Right lobe of liver (tissue), 6 donors: ENCODE results near the gene ATP8B3. TPM values are rescaled to one million over a fixed set of nuclear protein-coding genes. Genes with fewer than 3 reads are reported as not detected.

Source experiments
- ATAC-seq, 4 donors: fragments of 200-7000 bp; cut with Tn5 transposase; one replicate each; pipeline ENCODE4 v1.9.1; 2020; ENCODE audit warnings: mild to moderate bottlenecking in 4 of 4, moderate library complexity in 4 of 4
- DNase-seq, 3 donors: peaks; one replicate each; pipeline ENCODE4 v3.0.0-alpha.2; 2020
- H3K27ac ChIP-seq, 3 donors: fragments of 200-600 bp; one replicate each; pipeline ENCODE4 v1.8.0; 2022
- H3K27me3 ChIP-seq, 2 donors: fragments of 200-600 bp; one replicate each; pipeline ENCODE4 v1.8.0; 2022
- H3K36me3 ChIP-seq, 4 donors: fragments of 200-600 bp; sonication (generic) in 1 of 4; one replicate each; pipeline versions ENCODE4 v1.5.1 to v1.8.0; 2017 to 2022; ENCODE audit warnings: control low read depth in 1 of 4
- H3K4me1 ChIP-seq, 4 donors: fragments of 200-600 bp; sonication (generic) in 1 of 4; one replicate each; pipeline versions ENCODE4 v1.5.1 to v1.8.0; 2017 to 2022; ENCODE audit warnings: control low read depth in 1 of 4
- H3K4me3 ChIP-seq, 3 donors: fragments of 200-600 bp; one replicate each; pipeline ENCODE4 v1.8.0; 2022
- H3K9me3 ChIP-seq, 4 donors: fragments of 200-600 bp; sonication (generic) in 1 of 4; one replicate each; pipeline versions ENCODE4 v1.5.1 to v1.8.0; 2017 to 2022; ENCODE audit warnings: control low read depth in 1 of 4
- CTCF ChIP-seq, 4 donors: fragments of 200-600 bp in 3 of 4; fragments of 450-650 bp in 1 of 4; IDR thresholded peaks; one replicate each; pipeline versions ENCODE4 v1.5.1 to v1.8.0; 2016 to 2022; ENCODE audit warnings: antibody characterized with exemption in 4 of 4, mild to moderate bottlenecking in 2 of 4
- POLR2A ChIP-seq: fragments of 450-650 bp; IDR thresholded peaks from one replicate; pipeline ENCODE4 v1.6.1; 2017; ENCODE audit warnings: antibody characterized with exemption, mild to moderate bottlenecking
- WGBS: methylation state at CpG from one replicate; pipeline ENCODE4 v1.1.6; 2018; ENCODE audit warnings: low coverage, low lambda C conversion rate; ENCODE audit not compliant: insufficient coverage; ENCODE audit errors: missing lambda C conversion rate; 5-methylcytosine and 5-hydroxymethylcytosine counted together
- intact Hi-C, 2 donors: fragments of 100-400 bp; cut with DNase I; formaldehyde crosslinking; loops; one replicate each; pipeline versions ENCODE4 v1.11.2 to v1.14.1; 2022
- total RNA-seq, 6 experiments: library from RNA; depleted of rRNA in 2 of 6; stranded (reverse); fragments of >200 nt in 2 of 6; fragmentation: NEBNext Ultra II Directional in 3 of 6; extraction: Animal tissue kit (Norgen Biotek cat#: 25700) in 3 of 6; gene quantifications; one replicate each; pipeline versions ENCODE4 v1.1.0 to v1.2.4, GENCODE V29; 2016 to 2023
- donor health status: DM: no; HTN: yes; CAD: no.
- donor health status: DM: no; HTN: no; CAD: no.
- donor health status: DM: no; HTN: no; CAD: no.
- donor health status: DM: no; HTN: yes; CAD: no.
- donor health status: DM: no; HTN: yes; CAD: no.

The ATP8B3 gene
- total RNA-seq, 6 experiments from 2014 or later, result 0.86 to 5.7 (median 3.1) TPM

- WGBS, result 70% methylated on average over 10 of the region's 28 CpGs
- DNase-seq (no peak), ATAC-seq (no peak)
- Histone ChIP-seq H3K4me3 (no peak overlapping the region), H3K27ac (no peak overlapping the region), H3K9me3 (no peaks in the 10 kb centered on the region), H3K4me1 (no peaks in the 10 kb centered on the region), H3K36me3 (no peaks in the 10 kb centered on the region), H3K27me3 (no peaks in the 10 kb centered on the region)
- intact Hi-C loops, result no loop called here
- TF ChIP-seq POLR2A (no peak), CTCF (IDR thresholded peaks at IDR 0.05) (no peak)
Measured at GRCh38 chr19:1807030-1807694, 4.9 kb downstream of the ATP8B3 start.

- 60% methylated on average over 12 of the region's 45 CpGs for WGBS
- no peaks in the 10 kb centered on the region for H3K36me3 ChIP-seq
- no peak for ATAC-seq
- intact Hi-C loops, result no loop called here
- DNase-seq, result peak in 1 of 3 donors; percentile 46
- H3K27me3 ChIP-seq, result no peaks in the 10 kb centered on the region
- no peak overlapping the region for H3K4me3 ChIP-seq
- H3K4me1 ChIP-seq, result no peaks in the 10 kb centered on the region
- H3K27ac ChIP-seq, result no peak overlapping the region
- no peak for TF ChIP-seq CTCF (IDR thresholded peaks at IDR 0.05)
- TF ChIP-seq POLR2A, result no peak
- no peaks in the 10 kb centered on the region for H3K9me3 ChIP-seq
Measured at GRCh38 chr19:1806184-1807029, 5.7 kb downstream of the ATP8B3 start.

- Histone ChIP-seq H3K27me3 (no peaks in the 10 kb centered on the region), H3K4me1 (no peaks in the 10 kb centered on the region), H3K36me3 (no peaks in the 10 kb centered on the region), H3K27ac (no peak overlapping the region), H3K9me3 (no peaks in the 10 kb centered on the region), H3K4me3 (no peak overlapping the region)
- intact Hi-C loops, result no loop called here
- no peak for DNase-seq
- ATAC-seq, result no peak
- TF ChIP-seq CTCF (IDR thresholded peaks at IDR 0.05) (no peak), POLR2A (no peak)
- WGBS, result 87% methylated on average over 7 of the region's 24 CpGs
Measured at GRCh38 chr19:1805401-1806183, 6.5 kb downstream of the ATP8B3 start.

GRCh38 chr19:1804858-1805257, 7.2 kb downstream of the ATP8B3 start:
- 86% methylated on average over 2 of the region's 6 CpGs for WGBS
- ATAC-seq, result no peak
- Histone ChIP-seq H3K36me3 (no peaks in the 10 kb centered on the region), H3K27me3 (no peaks in the 10 kb centered on the region), H3K4me3 (no peak overlapping the region), H3K9me3 (no peaks in the 10 kb centered on the region), H3K27ac (no peak overlapping the region), H3K4me1 (no peaks in the 10 kb centered on the region)
- TF ChIP-seq POLR2A, result no peak
- no peak for TF ChIP-seq CTCF (IDR thresholded peaks at IDR 0.05)
- DNase-seq, result no peak
- intact Hi-C loops, result no loop called here
